ENCODE results near the gene SAMD7. TPM values are rescaled to one million over a fixed set of nuclear protein-coding genes. Genes with fewer than 3 reads are reported as not detected.
A peak's percentile ranks its signal among the peaks of the same experiment; 100 is the strongest.

SAMD7 gene
- polyA plus RNA-seq, 3 donors: not detected

DNA sequence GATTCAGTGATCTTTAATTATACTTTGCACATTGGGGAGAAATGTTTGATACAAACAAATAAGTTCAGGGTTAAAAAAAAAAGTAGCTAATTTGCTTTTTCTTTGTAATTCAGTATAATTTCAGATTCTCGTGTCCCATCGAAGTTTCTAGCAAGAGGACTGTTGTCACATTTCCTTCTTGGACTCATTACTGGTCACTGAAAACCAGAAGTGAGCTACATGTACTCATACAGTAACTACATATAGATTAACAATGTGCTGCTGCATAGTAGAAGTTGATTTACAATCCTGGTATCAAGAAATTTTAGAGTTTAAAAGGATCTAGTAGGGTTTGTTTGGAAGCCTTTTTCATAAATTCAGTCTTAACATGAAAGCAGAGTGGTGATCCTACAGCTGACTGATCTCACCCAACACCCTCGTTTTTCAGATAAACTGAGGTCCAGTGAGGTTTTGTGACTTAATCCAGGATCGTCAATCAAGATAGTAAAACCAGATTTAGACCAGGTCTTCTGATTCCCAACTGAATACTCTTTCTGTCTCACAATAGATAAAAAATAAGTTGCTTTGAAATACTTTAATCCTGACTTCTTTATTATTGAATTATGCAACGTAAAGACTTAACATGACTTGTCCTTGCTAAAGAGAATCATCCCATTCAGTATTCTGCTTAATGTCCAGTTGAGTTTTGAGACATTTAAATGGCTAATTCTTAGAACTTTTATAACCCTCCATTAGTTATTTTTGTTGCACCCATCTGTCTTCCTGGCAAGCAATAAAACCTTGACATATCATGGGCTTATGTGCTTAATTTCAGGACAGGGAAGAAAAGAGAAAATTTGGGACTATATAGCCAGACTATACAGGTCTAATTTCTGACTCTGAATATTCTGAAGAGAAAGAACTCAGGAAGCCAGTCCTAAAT lies 58.1 kb downstream of the SAMD7 start:
- Mint-ChIP-seq H3K4me3 (peak overlapping the region in 1 of 2 donors; percentile 20), H3K4me1 (peaks cover 53% of the 10 kb centered on the region), H3K9me3 (peaks cover 0 to 3% (median 0%) of the 10 kb centered on the region in 7 donors), H3K27me3 (ENCODE audit: low read depth in 3 of 3) (peaks cover 0 to 2% (median 0%) of the 10 kb centered on the region in 3 donors), H3K36me3 (peaks cover 28 to 33% of the 10 kb centered on the region in 2 donors), H3K27ac (peak overlapping the region in 5 of 7 donors; percentile 6 to 99 (median 97))
- Histone ChIP-seq H3K27ac (ENCODE audit: low read depth in 1 of 2, low read length in 2 of 2) (peak overlapping the region in 1 of 2 donors; percentile 95), H2AFZ (ENCODE audit: insufficient read depth, low read depth, low read length, poor library complexity, severe bottlenecking) (no peak overlapping the region), H4K20me1 (ENCODE audit: insufficient read depth, low read length) (peaks cover 32% of the 10 kb centered on the region), H3K9ac (ENCODE audit: insufficient read depth, low read length, poor library complexity, severe bottlenecking) (no peak overlapping the region), H3K9me3 (replicated peaks in 1 of 2; ENCODE audit: control insufficient read depth in 1 of 2, insufficient read depth in 1 of 2, low read length in 2 of 2) (no peaks in the 10 kb centered on the region), H3K36me3 (replicated peaks in 1 of 2; ENCODE audit: control insufficient read depth in 1 of 2, insufficient read depth in 2 of 2, low read length in 2 of 2) (peaks cover 11 to 31% of the 10 kb centered on the region in 2 donors), H3K27me3 (ENCODE audit: control insufficient read depth in 2 of 2, insufficient read depth in 2 of 2, low read length in 2 of 2) (no peaks in the 10 kb centered on the region), H3K4me1 (ENCODE audit: control insufficient read depth in 1 of 2, insufficient read depth in 2 of 2, low read length in 2 of 2) (peaks cover 27 to 36% of the 10 kb centered on the region in 2 donors), H3K4me3 (replicated peaks in 1 of 3; ENCODE audit: low read depth in 2 of 3, low read length in 3 of 3) (no peak overlapping the region), H3K79me2 (ENCODE audit: insufficient read depth, low read length) (peaks cover 83% of the 10 kb centered on the region), H3K4me2 (replicated peaks; ENCODE audit: extremely low read depth, low read length, poor library complexity, severe bottlenecking) (peak overlapping the region; percentile 25)
- WGBS (ENCODE audit: insufficient coverage): 80% methylated on average over 1 of the region's 5 CpGs
- intact Hi-C loops (cut with micrococcal nuclease): loop anchor here (5.0 to 10.0 kb wide), 4 partner anchors 37 to 205 kb away; partner anchors contain the start of genes ACTRT3 (in 2 of the 2), LRRC31 (in 2 of the 2) and TERC (in 2 of the 2)
- peak in 2 of 3 donors; percentile 30 to 32 for DNase-seq
- TF ChIP-seq, protein P1, sequence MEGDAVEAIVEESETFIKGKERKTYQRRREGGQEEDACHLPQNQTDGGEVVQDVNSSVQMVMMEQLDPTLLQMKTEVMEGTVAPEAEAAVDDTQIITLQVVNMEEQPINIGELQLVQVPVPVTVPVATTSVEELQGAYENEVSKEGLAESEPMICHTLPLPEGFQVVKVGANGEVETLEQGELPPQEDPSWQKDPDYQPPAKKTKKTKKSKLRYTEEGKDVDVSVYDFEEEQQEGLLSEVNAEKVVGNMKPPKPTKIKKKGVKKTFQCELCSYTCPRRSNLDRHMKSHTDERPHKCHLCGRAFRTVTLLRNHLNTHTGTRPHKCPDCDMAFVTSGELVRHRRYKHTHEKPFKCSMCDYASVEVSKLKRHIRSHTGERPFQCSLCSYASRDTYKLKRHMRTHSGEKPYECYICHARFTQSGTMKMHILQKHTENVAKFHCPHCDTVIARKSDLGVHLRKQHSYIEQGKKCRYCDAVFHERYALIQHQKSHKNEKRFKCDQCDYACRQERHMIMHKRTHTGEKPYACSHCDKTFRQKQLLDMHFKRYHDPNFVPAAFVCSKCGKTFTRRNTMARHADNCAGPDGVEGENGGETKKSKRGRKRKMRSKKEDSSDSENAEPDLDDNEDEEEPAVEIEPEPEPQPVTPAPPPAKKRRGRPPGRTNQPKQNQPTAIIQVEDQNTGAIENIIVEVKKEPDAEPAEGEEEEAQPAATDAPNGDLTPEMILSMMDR (IDR thresholded peaks at IDR 0.05): no peak

DNA sequence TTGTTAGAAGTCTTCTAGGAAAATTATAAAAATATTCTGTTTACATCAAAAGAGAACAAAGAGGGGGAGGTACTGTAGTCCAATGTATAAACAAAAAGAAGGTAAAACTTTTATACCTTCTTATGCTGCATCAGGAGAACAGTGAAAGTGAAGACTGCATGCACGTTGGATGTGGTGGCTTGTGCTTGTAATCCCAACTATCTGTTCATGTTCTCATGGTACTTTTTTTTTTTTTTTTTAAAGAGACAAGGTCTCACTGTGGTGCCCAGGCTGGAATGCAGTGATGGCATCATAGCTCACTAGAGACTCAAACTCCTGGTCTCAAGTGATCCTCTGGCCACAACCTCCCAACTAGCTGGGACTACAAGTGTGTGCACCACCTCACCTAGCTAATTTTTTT lies 59.5 kb downstream of the SAMD7 start:
- Histone ChIP-seq H2AFZ (ENCODE audit: insufficient read depth, low read depth, low read length, poor library complexity, severe bottlenecking) (no peak overlapping the region), H3K4me3 (replicated peaks in 1 of 3; ENCODE audit: low read depth in 2 of 3, low read length in 3 of 3) (no peak overlapping the region), H3K27ac (ENCODE audit: low read depth in 1 of 2, low read length in 2 of 2) (peak overlapping the region in 1 of 2 donors; percentile 29)

More for the DNA sequence above, 59.5 kb downstream of the SAMD7 start:
- Mint-ChIP-seq H3K9me3 (peaks cover 0 to 3% (median 0%) of the 10 kb centered on the region in 7 donors), H3K27ac (peak overlapping the region in 1 of 7 donors; percentile 46), H3K4me1 (peaks cover 50% of the 10 kb centered on the region), H3K4me3 (no peak overlapping the region), H3K36me3 (peaks cover 36 to 40% of the 10 kb centered on the region in 2 donors), H3K27me3 (ENCODE audit: low read depth in 3 of 3) (no peaks in the 10 kb centered on the region)
- H3K27me3 ChIP-seq (ENCODE audit: control insufficient read depth in 2 of 2, insufficient read depth in 2 of 2, low read length in 2 of 2): no peaks in the 10 kb centered on the region
- peaks cover 97% of the 10 kb centered on the region for H3K79me2 ChIP-seq (ENCODE audit: insufficient read depth, low read length)
- intact Hi-C loops (cut with micrococcal nuclease): loop anchor here in 1 of 2 donors (5.0 to 10.0 kb wide), 2 partner anchors 39 to 106 kb away; partner anchors contain the start of gene LRRC31
- 88% methylated on average over 1 of the region's 1 CpG for WGBS (ENCODE audit: insufficient coverage)
- no peak overlapping the region for H3K4me2 ChIP-seq (replicated peaks; ENCODE audit: extremely low read depth, low read length, poor library complexity, severe bottlenecking)
- H4K20me1 ChIP-seq (ENCODE audit: insufficient read depth, low read length): peaks cover 37% of the 10 kb centered on the region
- peaks cover 16 to 45% of the 10 kb centered on the region in 2 donors for H3K36me3 ChIP-seq (replicated peaks in 1 of 2; ENCODE audit: control insufficient read depth in 1 of 2, insufficient read depth in 2 of 2, low read length in 2 of 2)
- H3K4me1 ChIP-seq (ENCODE audit: control insufficient read depth in 1 of 2, insufficient read depth in 2 of 2, low read length in 2 of 2): peaks cover 25 to 34% of the 10 kb centered on the region in 2 donors
- H3K9me3 ChIP-seq (replicated peaks in 1 of 2; ENCODE audit: control insufficient read depth in 1 of 2, insufficient read depth in 1 of 2, low read length in 2 of 2): no peaks in the 10 kb centered on the region
- no peak overlapping the region for H3K9ac ChIP-seq (ENCODE audit: insufficient read depth, low read length, poor library complexity, severe bottlenecking)
- no peak for DNase-seq
- TF ChIP-seq, protein P1 (IDR thresholded peaks at IDR 0.05): no peak
